SHP77 (cell line): ENCODE measurements around the gene TEX35.

Source experiments
- DNase-seq, 2 experiments: peaks; one replicate each; lab custom pipeline; 2025; lab: John Stamatoyannopoulos, UW

The TEX35 gene

DNA sequence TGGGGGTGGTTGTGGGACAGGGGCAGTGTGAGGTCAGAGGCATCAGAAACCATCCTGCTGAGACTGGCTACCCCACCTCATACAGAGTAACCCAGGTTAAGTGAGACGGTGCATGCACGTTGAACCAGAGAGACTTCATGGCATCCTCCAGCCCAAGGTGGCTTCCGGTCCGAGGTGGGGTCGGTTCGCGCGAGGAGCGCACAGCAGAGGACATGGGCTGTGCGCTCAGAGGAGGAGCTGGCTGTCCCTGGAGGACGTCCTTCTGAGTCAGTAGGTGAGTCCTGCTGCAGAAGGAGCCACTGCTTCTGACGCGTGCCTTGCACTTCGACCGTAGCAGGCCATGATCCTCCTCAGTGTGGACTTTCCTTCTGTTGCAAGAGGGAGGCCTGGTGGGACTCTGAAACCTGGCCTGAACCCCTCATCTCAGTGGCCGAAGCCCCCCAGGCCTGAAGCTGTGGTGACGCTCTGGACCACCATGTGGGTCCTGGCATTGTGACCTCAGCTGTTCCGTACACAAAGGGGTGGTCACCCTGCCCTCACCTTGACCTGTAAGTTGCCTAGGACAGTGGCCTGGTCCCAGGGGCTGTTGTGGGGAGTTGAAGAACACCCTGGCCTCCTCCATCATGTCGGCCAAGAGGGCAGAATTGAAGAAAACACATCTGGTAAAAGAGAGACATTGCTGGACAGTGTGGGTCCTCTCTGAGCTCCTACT, at the start of gene TEX35:
TSS of gene TEX35 (plus strand) at position 544 of the 712 bp plus-strand sequence. CDS start at position 624, 80 bp downstream.
- no peak for DNase-seq

DNA sequence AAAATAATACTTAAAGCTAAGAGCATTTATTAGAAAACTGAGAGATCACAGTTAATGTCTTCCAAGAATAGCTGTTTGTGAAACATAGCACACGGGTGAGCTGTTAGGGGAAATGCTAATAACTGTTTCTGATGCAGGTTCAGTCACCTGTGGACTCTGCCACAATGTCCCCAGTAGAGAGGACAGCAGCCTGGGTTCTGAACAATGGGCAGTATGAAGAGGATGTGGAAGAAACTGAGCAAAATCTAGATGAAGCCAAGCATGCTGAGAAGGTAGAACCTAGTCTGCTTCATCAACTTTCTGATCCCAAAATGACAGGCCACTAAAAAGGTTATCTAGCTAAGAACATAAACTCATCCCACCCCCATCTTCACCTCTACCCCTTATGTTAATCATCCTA, 48.8 kb upstream of the TEX35 start:
- DNase-seq, result no peak

DNA sequence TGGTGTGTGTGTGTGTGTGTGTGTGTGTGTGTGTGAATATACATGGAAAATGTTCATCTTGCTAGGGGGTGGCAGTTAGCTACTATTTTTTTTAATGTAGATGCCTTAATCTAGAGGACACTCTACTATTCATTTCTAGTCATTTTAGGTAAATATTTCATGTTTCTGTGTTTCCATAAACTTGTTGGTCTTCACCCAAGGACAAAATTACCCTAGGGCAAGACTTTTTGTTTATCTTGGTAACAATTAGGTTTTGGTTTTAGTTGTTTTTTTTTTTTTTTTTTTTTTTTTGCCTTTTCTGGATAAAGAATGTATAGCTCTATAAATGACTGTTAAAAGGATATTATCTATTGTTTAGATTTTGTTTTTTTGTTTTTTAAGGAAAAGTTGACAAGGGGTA, 48.3 kb upstream of the TEX35 start:
- no peak for DNase-seq

DNA sequence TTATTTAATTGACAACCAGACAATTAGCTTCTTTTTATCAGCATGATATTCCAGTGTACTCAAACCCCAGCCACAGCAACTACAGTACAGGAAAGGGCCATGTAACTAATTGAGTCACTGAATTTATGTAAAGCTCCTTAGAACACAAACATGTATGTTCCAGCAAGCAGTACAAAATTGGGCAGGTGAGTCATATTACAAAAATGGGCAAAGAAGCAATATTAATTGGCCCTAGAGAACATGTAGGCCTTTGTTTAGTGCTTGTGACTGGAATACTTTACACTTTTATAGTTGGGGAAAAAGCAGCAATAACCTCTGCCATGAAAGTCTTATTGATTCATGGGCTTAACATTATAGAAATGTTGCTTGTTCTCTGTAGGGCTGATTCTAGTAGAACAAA, 47.9 kb upstream of the TEX35 start:
- no peak for DNase-seq

- no peak for DNase-seq
These were observed 45.1 kb upstream of the TEX35 start for GRCh38 chr1:178467837-178468236.

- no peak for DNase-seq
These were observed 42.4 kb upstream of the TEX35 start for GRCh38 chr1:178470411-178470960.

- DNase-seq, result no peak
These were observed 40.4 kb upstream of the TEX35 start for GRCh38 chr1:178472531-178472930.

DNA sequence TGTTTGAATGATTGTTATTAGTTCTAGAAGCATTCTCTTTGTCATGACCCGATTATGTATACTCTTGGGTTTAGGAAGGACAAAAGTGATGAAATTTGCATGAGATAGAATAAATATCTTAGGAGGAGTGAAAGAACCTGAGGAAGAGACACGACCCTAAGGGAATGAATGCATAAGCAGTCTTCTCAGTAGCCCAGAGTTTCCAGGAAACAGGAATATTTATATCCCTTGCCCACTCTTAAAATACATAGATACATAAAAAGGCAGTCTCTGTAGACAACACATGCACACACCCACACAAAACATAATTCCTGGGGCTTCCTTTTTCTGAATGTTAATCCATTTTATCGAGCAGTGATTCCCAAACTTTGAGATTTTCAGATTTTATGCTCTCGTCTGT, 35.5 kb upstream of the TEX35 start:
- no peak for DNase-seq

DNA sequence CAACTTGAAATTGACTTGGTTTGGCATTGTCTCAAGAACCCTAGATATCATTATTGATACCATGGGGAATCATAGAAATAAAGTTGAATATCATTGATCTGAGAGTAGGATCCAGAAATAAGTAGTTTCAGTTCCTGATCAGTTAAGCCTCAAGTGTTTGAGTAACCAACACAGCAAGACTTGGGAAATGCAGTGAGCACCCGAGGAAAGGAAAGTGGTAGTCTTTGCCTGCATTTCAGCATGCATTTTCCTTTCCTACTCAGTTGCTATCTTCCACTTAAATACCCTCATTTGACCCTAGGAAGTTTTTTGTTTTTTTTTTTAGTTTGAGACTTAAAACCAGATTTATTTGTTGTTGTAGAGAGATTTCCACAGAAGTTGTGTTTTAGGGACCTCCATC, 35.1 kb upstream of the TEX35 start:
- DNase-seq, result no peak

GRCh38 chr1:178483251-178483957, 29.5 kb upstream of the TEX35 start:
- no peak for DNase-seq

DNA sequence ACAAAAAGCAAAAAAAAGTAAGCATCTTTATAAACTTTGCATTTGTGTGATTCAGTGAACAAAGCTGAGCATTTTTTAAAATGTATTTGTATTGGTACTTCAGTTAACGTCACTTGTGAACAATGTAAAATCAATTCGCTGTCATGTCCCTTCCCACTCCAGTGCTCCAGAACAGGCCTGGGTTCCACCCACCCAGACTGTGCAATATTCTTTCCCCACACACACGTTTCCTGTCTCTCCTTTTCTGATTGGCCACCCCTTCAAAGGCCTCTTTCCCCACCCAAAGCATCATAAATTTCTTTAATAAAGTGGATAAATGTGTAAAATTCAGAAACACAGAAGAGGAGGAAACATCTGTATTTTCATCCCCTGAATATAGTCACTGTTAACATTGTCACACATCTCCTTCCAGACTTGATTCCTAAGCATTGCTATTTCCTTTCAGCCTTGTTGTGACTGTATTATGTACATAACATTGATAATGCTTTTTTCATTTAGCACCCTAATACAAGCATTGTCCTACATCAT, 28.1 kb upstream of the TEX35 start:
- no peak for DNase-seq

- no peak for DNase-seq
These were observed 27.3 kb upstream of the TEX35 start for GRCh38 chr1:178485541-178485981.

DNA sequence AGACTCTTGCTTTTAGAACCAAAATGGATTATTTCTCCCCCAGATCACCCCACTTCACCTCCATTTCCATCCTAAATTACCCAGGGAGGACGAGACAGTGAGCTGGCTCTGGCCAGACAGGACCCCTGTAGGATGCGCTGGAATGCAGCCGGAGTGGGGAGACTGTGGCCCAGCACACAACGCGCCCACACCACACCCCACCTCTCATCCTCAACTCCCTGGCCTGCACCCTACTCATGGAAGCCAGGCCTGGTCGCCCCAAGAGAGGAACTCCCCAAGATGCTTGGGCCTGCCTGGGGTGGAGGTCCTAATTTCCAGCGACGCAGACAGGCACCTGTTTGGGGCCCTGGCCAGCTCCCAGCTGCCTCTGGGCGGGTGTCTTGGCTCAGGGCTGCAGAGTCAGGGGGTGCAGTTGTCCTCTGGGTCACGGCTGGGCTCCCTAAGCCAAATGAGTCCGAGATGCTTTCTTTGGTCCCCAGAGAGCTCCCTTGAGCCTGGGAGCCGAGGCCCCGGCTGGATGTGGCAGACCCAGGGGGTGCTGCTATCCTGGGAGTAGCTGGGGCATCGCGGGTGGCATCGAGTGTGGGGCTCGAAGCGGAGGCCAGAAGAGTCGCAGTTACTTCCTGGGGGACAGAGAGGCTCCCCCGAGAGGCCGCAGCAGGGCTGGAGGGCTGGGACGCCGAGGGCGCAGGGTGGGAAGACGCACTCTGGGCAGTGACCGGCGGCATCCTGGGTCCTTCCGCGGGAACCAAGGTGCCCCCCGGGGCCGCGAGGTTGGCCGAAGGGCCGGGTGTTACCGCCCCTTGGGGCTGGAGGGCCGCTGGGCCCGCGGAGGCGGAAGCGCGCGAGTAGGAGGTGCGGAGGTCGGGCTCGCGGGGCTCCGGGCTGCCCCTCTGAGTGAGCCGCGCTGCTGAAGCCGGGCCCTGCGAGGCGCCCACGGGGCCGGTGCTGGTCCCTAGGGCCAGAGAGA, 26.5 kb upstream of the TEX35 start:
- no peak for DNase-seq

DNA sequence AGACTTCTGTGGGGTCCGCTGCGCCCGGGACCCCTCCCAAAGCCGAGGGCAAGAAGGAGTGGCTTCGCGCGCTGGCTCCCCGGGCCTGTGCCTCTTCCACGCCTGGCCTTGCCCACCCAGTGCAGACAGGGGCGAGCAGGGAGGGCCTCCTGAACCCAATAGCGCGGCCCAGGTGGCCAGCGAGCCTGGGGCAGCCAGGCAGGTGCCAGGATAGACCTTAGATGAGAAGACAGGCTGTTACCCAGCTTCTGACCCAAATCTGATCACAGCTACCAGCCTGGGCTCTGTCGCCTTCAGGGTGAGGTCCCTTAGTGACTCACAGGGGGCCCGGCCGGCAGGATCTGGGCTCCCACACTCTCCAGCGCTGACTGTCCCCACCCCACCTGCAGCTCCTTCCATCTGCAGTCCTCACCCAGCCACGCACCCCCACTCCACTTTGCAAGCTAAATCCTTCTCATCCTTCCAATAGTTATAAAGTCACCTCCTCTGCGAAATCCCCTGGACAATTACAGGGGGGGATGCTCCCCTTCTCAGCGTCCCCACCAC, 25.8 kb upstream of the TEX35 start:
- DNase-seq, result no peak

DNA sequence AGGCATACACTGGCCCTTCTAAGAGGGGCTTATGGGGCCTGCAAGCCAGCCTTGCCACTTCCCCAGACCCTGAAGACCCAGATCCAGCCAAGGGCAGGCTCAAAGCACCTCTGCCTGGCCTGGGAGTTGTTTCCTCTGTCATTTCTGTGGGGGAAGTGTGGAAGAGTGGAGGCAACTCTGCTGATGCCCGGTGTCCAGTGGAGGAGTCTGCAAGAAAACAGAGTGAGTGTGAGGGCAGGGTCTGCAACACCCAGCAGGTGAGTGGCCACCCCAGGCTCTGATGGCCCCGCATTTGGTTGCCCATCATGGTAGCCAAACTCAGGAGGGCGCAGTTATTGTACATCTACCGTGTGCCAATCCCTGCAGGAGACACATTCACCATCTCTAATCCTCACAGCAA, 24.5 kb upstream of the TEX35 start:
- no peak for DNase-seq

- no peak for DNase-seq
These were observed 23.5 kb upstream of the TEX35 start for GRCh38 chr1:178489399-178489798.

GRCh38 chr1:178490136-178490535, 22.8 kb upstream of the TEX35 start:
- no peak for DNase-seq

DNA sequence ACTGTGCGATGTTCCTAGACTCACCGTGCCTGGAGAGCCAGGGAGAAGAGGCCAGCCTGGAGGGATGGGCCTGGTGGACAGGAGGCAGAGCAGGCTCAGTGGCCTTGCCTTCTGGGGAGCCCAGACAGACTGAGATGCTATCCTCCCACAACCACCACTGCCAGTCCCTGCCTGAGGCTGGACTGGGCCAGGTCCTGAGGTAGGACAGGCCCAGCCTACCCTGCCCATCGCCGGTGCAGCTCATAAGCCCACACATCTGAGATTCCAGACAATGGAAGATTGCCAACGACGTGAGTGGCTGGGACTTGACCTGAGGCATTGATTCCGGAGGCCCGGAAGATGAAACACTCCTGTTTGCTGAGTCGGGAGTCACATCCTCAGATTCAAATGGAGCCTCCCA, 21.9 kb upstream of the TEX35 start:
- no peak for DNase-seq

- no peak for DNase-seq
These were observed 21.2 kb upstream of the TEX35 start for GRCh38 chr1:178491721-178492120.

GRCh38 chr1:178492341-178492740, 20.6 kb upstream of the TEX35 start:
- DNase-seq, result no peak

- no peak for DNase-seq
These were observed 19.6 kb upstream of the TEX35 start for GRCh38 chr1:178493301-178493741.

GRCh38 chr1:178494569-178494971, 18.3 kb upstream of the TEX35 start:
- no peak for DNase-seq
